NCI-H526 treated with DMSO at 0.1 percent for 48 hours (cell line): ENCODE data around the gene TMEM234.
A peak's percentile ranks its signal among the peaks of the same experiment; 100 is the strongest.

Source experiments
- DNase-seq: peaks from one replicate; lab custom pipeline; 2025; lab: John Stamatoyannopoulos, UW

The TMEM234 gene

GRCh38 chr1:32239790-32240139 is 17.6 kb upstream of the TMEM234 start:
- no peak for DNase-seq

DNA sequence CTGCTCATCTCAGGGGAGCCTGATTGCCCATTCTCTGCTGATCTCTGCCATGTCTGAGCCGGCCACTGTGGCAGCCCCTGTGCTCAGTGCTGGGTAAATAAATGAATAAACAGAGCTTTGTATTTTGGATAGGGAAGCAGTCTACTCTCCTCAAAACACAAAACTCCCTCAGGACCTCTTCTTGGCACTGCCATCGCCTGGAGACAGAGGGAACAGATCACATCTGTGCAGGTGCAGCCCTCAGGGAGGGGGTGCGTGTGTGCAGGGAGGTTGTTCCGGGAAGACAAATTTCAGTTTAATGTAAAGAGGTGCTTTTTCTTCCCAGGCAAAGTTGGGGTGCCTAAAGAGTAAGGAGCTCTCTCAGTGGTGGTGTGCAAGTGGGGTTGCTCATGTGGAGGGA is 17.2 kb upstream of the TMEM234 start:
- peak; percentile 25 for DNase-seq

DNA sequence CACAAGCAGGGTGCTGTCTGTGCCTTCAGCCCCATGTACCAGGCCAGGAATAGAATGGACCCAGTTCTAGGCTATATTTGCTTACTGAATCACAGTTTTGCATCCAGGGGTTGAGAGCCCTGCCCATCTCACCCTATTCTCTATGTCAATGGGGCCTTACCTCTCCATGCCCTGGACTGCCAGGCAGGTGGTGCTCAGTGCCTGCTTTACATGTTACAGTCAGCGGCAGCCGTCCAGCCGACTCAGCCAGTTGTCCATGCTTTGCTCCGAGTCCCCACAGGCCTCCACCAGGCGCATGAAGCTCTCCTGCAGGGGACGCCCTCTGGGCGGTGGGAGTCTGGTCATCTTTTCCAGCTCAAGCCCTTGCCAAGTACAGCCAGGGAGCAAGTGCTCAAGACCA is 12.6 kb upstream of the TMEM234 start:
- DNase-seq, result peak; percentile 28

DNA sequence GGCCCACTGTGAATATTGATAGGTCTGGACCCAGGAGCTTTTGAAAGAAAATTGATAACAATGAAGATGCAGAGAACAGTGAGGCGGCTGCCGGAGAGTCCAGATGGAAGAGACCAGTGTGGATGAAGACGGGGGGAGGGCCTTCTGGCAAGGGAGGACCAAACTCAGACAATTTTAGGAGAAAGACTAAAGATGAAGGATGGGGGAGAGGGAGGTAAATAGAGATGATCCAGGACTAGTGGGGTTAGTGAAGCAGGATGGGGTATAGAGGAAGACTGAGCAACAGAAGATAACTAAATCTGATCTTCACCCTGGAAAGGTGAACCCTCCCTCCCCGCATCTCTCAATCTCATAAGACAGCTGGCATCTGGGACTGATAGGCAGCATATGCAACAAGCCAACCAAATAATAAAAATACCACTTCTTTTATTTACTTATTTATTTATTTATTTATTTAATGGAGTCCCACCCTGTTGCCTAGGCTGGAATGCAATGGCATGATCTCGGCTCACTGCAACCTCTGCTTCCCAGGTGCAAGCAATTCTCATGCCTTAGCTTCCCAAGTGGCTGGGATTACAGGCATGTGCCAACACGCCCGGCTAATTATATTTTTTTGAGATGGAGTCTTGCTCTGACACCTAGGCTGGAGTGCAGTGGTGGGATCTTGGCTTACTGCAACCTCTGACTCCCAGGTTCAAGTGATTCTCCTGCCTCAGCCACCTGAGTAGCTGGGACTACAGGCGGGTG is 10.6 kb upstream of the TMEM234 start:
- DNase-seq, result no peak

- DNase-seq, result no peak
Measured at GRCh38 chr1:32231843-32232432, 9.8 kb upstream of the TMEM234 start.

- no peak for DNase-seq
Measured at GRCh38 chr1:32228771-32229170, 6.6 kb upstream of the TMEM234 start.

DNA sequence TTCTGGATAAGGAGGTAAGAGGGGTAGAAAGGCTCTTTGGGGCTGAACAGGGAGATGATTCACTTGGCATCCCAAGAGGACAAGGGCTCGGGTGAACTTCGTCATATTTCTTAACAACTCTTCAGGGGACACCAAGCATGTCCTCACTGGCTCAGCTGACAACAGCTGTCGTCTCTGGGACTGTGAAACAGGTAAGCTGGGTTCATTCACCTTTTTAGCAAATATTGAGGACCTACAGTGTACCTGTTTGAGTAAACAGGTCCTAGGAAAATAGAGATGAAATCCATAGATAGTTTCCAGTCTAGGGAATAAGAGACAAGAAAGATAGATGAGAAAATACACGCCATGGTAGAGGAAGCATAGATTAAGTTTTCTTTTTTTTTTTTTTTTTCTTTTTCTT is 2.1 kb upstream of the TMEM234 start:
- DNase-seq, result no peak

DNA sequence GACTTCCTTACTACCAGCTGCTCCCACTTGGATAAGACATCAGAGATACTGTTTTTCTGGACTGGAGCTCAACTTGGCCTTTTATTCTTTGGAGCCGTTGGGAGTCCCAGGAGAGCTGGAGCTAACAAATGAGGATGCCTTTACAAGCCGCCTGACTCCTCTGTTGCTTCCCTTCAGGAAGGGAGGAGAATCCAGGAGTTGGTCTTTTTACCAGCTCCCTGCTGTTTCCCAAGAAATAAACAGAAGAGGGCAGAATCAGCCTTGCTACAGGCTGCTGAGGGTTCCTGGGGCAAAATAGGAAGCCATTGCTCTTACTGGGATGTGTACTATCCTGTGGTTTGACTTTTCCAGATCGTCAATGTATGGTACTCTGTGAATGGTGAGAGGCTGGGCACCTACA is 1.5 kb upstream of the TMEM234 start:
- no peak for DNase-seq

- no peak for DNase-seq
Measured at GRCh38 chr1:32221581-32221979, 573 bp downstream of the TMEM234 start.

DNA sequence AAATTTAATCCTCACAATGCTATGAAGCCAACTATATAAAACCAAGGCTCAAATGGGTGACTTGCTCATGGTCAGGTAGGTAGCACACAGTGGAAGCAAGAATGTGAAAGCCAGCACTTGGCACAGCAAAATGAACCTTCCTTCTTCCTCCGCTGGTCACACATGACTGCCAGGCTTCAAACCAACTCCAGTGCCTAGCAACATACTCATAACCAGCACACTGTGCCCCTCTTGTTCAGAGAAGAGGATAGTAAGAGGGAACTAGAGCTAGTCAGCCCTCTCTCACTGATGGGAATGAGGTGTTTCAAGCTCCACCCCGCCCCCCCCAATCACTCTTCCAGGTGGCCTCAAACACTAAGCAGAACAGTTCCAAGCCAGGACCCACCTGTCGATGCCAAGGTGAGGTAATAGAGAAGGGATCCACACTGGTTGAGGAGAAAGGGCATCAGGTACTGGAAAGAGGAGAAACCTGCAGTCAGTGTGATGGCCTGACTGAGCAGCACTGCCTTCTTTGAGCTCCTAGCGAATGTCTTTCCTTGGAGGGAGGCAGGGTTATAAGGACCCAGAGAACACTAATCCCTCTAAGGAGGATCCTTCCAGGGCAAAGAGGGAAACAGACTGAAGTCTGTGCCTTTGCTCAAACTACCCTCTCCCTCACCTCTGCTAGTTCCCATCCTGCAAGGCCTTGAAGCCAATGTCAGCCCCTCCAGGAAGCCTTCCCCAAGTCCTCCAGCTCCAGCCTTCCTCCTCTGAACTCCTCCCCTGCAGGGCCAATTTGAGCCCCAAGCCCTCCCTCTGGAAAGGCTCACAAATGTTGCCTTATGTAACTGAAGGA is 1.2 kb downstream of the TMEM234 start:
- no peak for DNase-seq

DNA sequence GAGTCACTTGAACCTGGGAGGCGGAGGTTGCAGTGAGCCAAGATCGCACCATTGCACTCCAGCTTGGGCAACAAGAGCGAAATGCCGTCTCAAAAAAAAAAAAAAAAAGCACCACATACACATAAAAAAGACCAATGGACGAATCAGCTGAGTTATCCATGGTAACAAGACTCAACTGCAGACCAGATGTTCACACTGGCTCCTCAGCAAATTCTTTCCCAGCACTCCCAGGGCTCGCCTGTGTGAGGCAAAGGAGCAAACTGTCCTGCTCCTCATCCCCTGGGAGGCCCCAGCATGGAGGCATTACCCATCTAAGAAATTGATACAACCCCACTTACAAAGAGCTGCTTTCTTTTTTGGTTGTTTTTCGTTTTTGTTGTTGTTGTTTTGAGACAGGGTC is 3.1 kb downstream of the TMEM234 start:
- DNase-seq, result no peak

- DNase-seq, result no peak
Measured at GRCh38 chr1:32216566-32216965, 5.6 kb downstream of the TMEM234 start.

DNA sequence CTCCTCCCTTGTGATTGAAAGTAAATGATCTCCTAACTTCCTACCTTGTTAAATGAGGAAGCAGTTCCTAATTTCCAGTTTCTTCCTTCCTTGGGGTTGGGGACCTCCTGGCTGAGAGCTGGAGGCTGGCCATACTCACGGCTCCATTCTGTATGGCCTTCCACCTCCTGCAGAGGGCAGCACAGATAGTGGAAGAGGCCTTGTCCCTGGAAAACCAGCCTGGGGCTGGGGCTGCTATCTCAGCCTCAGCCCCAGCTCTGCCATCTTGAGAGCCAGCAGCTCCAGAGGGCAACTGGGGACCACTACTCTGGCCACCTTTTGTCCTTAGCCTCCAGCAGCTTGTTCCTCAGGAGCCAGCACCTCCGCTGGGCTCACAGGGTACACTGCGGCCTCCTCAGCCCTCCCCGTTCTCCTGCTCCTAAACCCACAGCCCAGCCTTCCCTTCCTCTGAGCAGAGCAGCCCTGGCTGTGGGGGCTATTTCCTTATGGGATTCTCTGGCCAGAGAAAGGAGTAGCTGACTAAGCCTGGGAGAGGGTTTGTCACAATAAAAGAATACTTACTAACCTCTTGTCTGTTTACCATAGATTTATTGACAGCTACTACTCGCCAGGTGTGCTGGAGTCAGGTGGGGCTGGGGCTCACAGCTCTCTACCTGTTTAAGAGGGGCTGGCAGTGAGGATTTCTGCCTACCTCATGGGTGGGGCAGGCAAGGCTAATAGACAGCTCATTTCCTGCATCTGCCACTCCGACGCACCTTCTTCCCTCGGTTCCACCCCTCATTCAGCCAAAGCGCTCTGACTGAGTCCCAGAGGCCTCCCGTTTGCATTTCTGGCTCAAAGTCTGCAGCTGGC is 6.3 kb downstream of the TMEM234 start:
- DNase-seq, result peak; percentile 13

DNA sequence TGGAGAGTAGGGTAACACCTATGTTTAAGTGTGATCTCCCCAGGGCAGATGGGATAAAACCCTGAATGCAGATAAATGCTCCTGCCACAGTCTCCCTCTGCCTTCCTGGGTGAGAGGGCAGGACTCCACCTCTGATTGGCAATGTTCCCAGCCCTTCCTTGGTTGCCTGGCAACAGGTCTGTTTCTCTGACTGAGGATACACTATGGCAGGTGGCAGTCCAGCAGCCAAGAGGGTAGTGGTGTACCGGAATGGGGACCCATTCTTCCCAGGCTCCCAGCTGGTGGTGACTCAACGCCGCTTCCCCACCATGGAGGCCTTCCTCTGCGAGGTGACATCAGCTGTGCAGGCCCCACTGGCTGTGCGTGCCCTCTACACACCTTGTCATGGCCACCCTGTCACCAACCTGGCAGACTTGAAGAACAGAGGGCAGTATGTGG is 13.2 kb downstream of the TMEM234 start, which contains the start of gene DCDC2B:
TSS of gene DCDC2B (plus strand) at position 199 of the 438 bp plus-strand sequence. CDS start at position 204, 5 bp downstream.
- DNase-seq, result peak; percentile 14

DNA sequence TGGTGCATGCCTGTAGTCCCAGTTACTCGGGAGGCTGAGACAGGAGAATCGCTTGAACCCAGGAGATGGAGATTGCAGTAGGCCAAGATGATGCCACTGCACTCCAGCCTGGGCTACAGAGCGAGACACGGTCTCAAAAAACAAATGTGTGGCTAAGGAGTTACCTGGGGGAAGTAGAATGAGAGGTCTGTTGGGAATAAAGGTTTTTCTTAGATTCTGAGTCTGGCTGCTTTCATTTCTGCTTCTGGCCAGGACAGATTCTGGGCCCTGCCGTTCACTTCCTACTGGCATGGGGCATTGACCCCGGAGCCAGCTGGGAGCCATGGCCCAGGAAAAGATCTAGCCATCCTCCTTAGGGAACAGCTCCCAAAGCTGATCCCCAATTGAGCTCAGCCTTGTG is 13.7 kb downstream of the TMEM234 start:
- no peak for DNase-seq

GRCh38 chr1:32205401-32206370 is 16.5 kb downstream of the TMEM234 start, which contains the start of gene IQCC:
TSS of gene IQCC (plus strand) at chr1:32205671. CDS start at chr1:32205682, 11 bp downstream.
- peak; percentile 74 for DNase-seq

- no peak for DNase-seq
Measured at GRCh38 chr1:32204943-32205361, 17.2 kb downstream of the TMEM234 start.

DNA sequence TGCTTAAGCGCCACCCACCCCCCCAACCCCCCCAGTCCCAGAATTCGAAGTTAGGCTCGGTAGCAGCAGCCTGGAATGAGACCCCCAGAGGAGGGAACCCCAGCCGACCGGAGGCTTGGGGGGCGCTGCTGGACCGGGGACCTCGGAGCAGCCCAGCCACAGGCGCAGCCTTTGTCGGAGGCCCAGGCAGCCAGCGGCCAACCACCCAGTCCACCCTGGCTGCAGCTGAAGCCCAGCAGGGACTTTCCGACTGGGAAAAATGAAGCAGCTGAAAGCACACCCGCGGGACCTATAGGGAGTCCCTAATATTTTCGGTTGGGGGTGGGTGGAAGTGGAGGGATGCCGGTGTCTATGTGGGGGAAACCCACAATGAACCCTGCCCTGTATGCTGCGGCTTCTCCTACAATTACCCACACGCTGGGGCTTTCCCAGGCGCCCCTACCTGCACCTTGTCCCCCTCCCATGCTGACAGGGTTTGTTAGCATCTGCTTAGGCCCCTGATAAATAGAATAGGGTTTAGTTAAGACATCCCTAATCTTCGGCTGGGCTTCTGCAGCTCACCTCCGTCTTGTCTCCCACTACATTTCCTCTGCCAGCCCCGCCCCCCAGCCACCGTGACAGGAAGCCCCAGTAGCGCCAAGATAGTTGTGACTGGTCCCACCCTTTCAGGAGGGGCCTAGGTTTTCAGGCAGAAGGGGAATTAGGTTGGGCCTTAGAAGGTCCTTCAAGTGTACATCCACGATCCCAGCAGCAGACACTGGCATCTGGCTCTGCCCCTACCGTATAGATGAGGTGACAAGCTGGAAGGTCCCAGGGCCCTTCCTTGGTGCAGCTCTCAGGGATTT is 20.9 kb downstream of the TMEM234 start:
- DNase-seq, result peak; percentile 29

DNA sequence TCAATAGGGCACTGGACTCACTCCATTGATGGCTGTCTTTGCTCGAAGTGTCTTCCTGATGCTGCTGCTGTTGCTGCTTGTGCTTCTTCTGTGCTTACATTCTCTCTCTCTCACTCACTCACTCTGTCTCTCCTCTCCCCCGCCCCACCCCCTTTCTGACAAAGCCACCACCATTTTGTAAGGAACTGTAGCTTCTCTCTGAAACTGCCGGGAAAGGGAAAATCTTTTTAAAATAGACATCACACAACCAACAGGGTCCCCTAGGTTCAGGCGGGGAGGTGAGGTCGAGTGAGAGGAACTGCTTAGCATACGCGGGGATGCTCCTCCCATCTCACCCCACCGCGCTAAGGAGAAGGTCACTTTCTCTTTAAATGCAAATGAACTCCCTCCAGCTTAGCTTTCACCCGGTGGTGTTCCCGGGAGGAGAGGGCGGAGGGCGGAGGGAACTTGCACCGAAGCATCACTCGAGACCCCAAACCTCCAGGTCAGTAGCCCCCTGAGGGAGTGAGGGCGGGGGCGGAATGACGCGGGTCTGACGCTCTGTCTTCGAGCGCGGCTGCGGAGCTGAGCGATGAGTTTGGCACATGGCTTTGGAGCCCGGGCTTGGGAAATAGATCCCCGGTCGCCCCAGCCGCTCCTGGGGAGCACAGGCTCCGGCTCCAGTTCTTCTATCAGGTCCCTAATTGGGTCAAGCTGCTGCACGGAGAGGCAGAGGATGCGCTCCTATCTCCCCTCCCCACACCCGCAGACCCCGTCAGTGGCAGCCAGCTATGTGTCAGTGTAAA is 21.7 kb downstream of the TMEM234 start, which contains the start of gene CCDC28B:
TSS of gene CCDC28B (plus strand) at position 370 of the 785 bp plus-strand sequence. CDS start 1,341 bp downstream, outside the sequence.
- DNase-seq, result peak; percentile 40
